ENCODE measurements around the gene METTL27.
A peak's percentile ranks its signal among the peaks of the same experiment; 100 is the strongest.
"Not testable (repeated sequence)": the region's sequence is repeated elsewhere in the genome, so short reads cannot be mapped to it uniquely, and the experiment has no call there.

METTL27 gene

GRCh38 chr7:73823873-73824592 is 18.3 kb downstream of the METTL27 start:
- Histone ChIP-seq H3K36me3 (ENCODE audit: control insufficient read depth, insufficient read depth, low read length, severe bottlenecking) (no peaks in the 10 kb centered on the region), H3K9ac (ENCODE audit: low read length) (no peak overlapping the region), H3K9me3 (ENCODE audit: control insufficient read depth, low read length) (no peaks in the 10 kb centered on the region), H3K27me3 (replicated peaks; ENCODE audit: control insufficient read depth, insufficient read depth, low read length) (no peaks in the 10 kb centered on the region), H3K4me1 (ENCODE audit: control insufficient read depth, insufficient read depth, low read length) (peaks cover 16% of the 10 kb centered on the region), H3K4me3 (ENCODE audit: low read length) (no peak overlapping the region)
- no peak for DNase-seq (ENCODE audit: low read depth)

DNA sequence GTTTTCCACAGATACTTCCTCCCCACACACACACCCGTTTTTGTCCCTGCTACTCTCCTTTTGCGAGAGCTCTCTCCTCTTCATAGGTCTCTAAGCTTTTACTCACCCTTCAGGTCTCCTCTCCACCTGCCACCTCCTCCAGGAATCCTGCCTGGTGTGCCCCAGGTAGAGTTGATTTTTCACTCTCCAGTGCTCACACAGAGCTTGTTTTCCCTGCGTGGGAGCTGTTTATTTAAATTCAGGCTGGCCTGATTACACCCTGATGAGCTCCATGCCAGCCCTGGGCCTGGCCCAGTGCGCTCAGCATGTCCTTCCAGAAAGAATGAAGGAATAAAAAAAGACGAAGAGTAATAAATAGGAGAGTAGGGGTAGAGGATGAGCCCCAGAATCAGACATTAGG is 19.1 kb downstream of the METTL27 start:
- no peaks in the 10 kb centered on the region for H3K9me3 ChIP-seq (ENCODE audit: control insufficient read depth, low read length)
- H3K9ac ChIP-seq (ENCODE audit: low read length), result peak overlapping the region; percentile 70
- peak overlapping the region; percentile 56 for H3K4me3 ChIP-seq (ENCODE audit: low read length)
- H3K27me3 ChIP-seq (replicated peaks; ENCODE audit: control insufficient read depth, insufficient read depth, low read length), result no peaks in the 10 kb centered on the region
- no peaks in the 10 kb centered on the region for H3K36me3 ChIP-seq (ENCODE audit: control insufficient read depth, insufficient read depth, low read length, severe bottlenecking)
- H3K4me1 ChIP-seq (ENCODE audit: control insufficient read depth, insufficient read depth, low read length), result peaks cover 15% of the 10 kb centered on the region
- no peak for DNase-seq (ENCODE audit: low read depth)

DNA sequence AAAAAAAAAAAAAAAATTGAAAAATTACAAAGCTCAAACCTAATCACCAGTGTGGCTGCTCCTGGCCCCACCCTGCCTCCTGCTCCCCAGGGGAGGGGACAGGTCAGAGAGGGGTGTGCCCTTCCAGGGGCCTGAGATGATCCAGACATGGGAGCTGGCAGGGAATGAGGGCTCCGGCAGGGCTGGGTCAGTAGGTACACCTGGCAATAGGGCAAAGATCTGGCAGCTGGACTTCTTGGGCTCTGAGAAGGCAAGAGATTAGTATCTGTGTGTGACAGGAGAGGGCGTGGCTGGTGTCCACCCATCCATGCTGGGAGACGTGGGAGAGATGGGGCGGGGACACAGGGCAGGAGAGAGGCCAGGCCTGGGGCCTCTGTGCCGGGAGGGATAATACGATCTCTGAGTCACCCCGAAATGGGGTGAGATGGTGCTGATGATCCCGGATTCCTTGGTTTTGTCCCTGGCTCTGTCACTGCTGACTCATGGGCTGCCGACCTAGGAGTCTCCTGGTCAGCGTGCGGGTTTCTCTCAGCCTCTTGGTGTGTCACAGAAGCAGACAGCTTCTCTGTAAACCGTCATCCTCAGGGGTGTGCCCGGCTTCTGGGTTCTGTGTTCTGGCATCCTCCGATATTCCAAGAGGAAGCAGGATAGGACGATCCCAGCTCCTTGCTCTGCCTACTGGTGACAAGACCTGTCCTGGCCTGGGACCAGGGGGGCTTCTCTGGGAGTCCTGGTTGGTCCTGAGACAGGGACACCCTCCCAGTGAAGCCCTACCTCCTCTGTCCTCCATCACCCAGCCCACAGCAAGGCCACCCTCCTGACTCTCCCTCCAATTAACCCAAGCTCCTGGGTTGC is 19.8 kb downstream of the METTL27 start:
- Histone ChIP-seq H3K27me3 (replicated peaks; ENCODE audit: control insufficient read depth, insufficient read depth, low read length) (no peaks in the 10 kb centered on the region), H3K36me3 (ENCODE audit: control insufficient read depth, insufficient read depth, low read length, severe bottlenecking) (no peaks in the 10 kb centered on the region), H3K9me3 (ENCODE audit: control insufficient read depth, low read length) (no peaks in the 10 kb centered on the region), H3K9ac (ENCODE audit: low read length) (peak overlapping the region; percentile 70), H3K4me1 (ENCODE audit: control insufficient read depth, insufficient read depth, low read length) (peaks cover 12% of the 10 kb centered on the region), H3K4me3 (ENCODE audit: low read length) (peak overlapping the region; percentile 56)
- DNase-seq (ENCODE audit: low read depth), result peak; percentile 90

GRCh38 chr7:73821597-73822285 is 20.6 kb downstream of the METTL27 start:
- H3K4me1 ChIP-seq (ENCODE audit: control insufficient read depth, insufficient read depth, low read length), result peaks cover 12% of the 10 kb centered on the region
- not testable (repeated sequence) for H3K36me3 ChIP-seq (ENCODE audit: control insufficient read depth, insufficient read depth, low read length, severe bottlenecking); DNase-seq (ENCODE audit: low read depth); H3K4me3 ChIP-seq (ENCODE audit: low read length); H3K9me3 ChIP-seq (ENCODE audit: control insufficient read depth, low read length); H3K27me3 ChIP-seq (replicated peaks; ENCODE audit: control insufficient read depth, insufficient read depth, low read length); H3K9ac ChIP-seq (ENCODE audit: low read length)

GRCh38 chr7:73820013-73820412 is 22.3 kb downstream of the METTL27 start:
- Histone ChIP-seq H3K4me3 (ENCODE audit: low read length) (no peak overlapping the region), H3K9ac (ENCODE audit: low read length) (no peak overlapping the region), H3K4me1 (ENCODE audit: control insufficient read depth, insufficient read depth, low read length) (peaks cover 12% of the 10 kb centered on the region), H3K36me3 (ENCODE audit: control insufficient read depth, insufficient read depth, low read length, severe bottlenecking) (no peaks in the 10 kb centered on the region), H3K27me3 (replicated peaks; ENCODE audit: control insufficient read depth, insufficient read depth, low read length) (no peaks in the 10 kb centered on the region), H3K9me3 (ENCODE audit: control insufficient read depth, low read length) (no peaks in the 10 kb centered on the region)
- DNase-seq (ENCODE audit: low read depth), result no peak

DNA sequence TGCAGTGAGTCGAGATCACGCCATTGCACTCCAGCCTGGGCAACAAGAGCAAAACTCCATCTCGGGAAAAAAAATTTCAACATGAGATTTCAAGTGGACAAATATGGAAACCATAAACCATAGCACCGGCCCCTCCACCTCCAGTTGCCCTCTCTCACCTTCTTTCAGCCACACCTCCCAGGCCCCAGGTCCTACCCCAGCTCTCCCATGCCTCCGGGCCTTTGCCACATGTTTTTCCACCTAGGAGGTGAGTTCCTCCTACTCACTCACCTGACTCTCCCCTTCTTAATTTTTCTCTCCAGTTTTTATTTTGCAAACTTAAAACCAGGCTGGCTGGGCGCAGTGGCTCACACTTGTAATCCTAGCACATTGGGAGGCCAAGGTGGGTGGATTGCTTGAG is 25.2 kb downstream of the METTL27 start:
- DNase-seq (ENCODE audit: low read depth), result no peak
- H3K36me3 ChIP-seq (ENCODE audit: control insufficient read depth, insufficient read depth, low read length, severe bottlenecking), result no peaks in the 10 kb centered on the region
- H3K9me3 ChIP-seq (ENCODE audit: control insufficient read depth, low read length), result no peaks in the 10 kb centered on the region
- no peaks in the 10 kb centered on the region for H3K27me3 ChIP-seq (replicated peaks; ENCODE audit: control insufficient read depth, insufficient read depth, low read length)
- H3K9ac ChIP-seq (ENCODE audit: low read length), result no peak overlapping the region
- peaks cover under 1% of the 10 kb centered on the region for H3K4me1 ChIP-seq (ENCODE audit: control insufficient read depth, insufficient read depth, low read length)
- no peak overlapping the region for H3K4me3 ChIP-seq (ENCODE audit: low read length)

DNA sequence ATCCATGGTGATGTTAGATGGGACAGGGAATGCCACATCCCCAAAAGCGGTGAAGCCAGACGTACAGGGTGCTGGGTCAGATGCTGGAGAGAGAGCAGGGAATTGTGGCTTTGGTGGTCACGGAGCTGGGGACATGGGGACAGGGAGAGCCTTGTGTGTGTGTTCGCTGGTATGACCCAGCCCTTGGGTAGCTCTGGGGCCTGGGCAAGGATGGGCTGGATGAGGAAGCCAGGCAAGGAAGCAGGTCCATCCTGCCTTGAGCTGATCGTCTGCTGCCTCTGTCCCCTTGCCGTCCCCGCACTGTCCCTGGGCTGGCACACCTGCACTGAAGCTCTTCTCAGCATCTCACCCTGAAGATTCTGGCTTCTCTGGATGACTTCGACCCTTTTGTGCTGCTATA is 26.9 kb downstream of the METTL27 start:
- no peaks in the 10 kb centered on the region for H3K27me3 ChIP-seq (replicated peaks; ENCODE audit: control insufficient read depth, insufficient read depth, low read length)
- H3K9me3 ChIP-seq (ENCODE audit: control insufficient read depth, low read length), result no peaks in the 10 kb centered on the region
- H3K4me3 ChIP-seq (ENCODE audit: low read length), result no peak overlapping the region
- DNase-seq (ENCODE audit: low read depth), result no peak
- no peak overlapping the region for H3K9ac ChIP-seq (ENCODE audit: low read length)
- no peaks in the 10 kb centered on the region for H3K4me1 ChIP-seq (ENCODE audit: control insufficient read depth, insufficient read depth, low read length)
- H3K36me3 ChIP-seq (ENCODE audit: control insufficient read depth, insufficient read depth, low read length, severe bottlenecking), result no peaks in the 10 kb centered on the region

DNA sequence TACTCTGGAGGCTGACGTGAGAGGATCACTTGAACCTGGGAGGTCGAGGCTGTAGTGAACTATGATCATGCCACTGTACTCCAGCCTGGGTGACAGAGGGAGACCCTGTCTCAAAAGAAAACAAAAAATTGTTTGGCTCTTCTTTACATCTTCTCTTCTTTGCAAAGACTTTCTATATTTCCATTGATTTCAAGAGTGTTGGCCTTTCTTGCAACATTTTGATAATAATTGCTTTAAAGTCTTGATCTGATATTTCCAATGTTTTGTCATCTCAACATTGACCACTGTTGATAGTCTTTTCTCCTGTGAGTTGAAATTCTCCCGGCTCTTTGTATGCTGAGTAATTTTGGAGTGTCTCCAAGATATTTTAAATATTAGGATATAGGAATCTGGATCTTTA is 29.3 kb downstream of the METTL27 start:
- H3K36me3 ChIP-seq (ENCODE audit: control insufficient read depth, insufficient read depth, low read length, severe bottlenecking), result no peaks in the 10 kb centered on the region
- H3K4me3 ChIP-seq (ENCODE audit: low read length), result no peak overlapping the region
- H3K9ac ChIP-seq (ENCODE audit: low read length), result no peak overlapping the region
- DNase-seq (ENCODE audit: low read depth), result no peak
- H3K4me1 ChIP-seq (ENCODE audit: control insufficient read depth, insufficient read depth, low read length), result no peaks in the 10 kb centered on the region
- no peaks in the 10 kb centered on the region for H3K27me3 ChIP-seq (replicated peaks; ENCODE audit: control insufficient read depth, insufficient read depth, low read length)
- H3K9me3 ChIP-seq (ENCODE audit: control insufficient read depth, low read length), result no peaks in the 10 kb centered on the region

DNA sequence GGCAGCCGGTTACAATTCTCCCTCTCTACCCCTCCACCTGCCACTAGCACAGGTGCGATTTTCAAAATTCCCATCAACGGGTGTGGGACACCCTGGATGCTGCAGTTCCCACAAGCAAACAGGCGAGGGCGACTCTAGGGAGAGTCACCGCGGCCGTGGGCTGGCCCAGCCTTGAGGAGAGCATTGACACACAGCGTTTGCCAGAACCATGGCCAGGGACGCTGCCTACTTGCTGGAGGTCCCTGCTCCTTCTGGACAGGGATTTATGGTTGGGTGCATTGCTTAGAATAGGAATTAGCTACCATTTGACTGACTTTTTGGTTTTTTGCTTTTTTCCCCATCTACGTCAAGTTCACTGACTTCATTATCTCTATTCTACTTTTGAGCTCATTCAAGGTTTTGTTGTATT is 30.6 kb downstream of the METTL27 start:
- Histone ChIP-seq H3K36me3 (ENCODE audit: control insufficient read depth, insufficient read depth, low read length, severe bottlenecking) (no peaks in the 10 kb centered on the region), H3K9ac (ENCODE audit: low read length) (no peak overlapping the region), H3K27me3 (replicated peaks; ENCODE audit: control insufficient read depth, insufficient read depth, low read length) (no peaks in the 10 kb centered on the region), H3K4me1 (ENCODE audit: control insufficient read depth, insufficient read depth, low read length) (no peaks in the 10 kb centered on the region), H3K4me3 (ENCODE audit: low read length) (no peak overlapping the region), H3K9me3 (ENCODE audit: control insufficient read depth, low read length) (no peaks in the 10 kb centered on the region)
- peak; percentile 79 for DNase-seq (ENCODE audit: low read depth)

GRCh38 chr7:73810998-73811360 is 31.3 kb downstream of the METTL27 start:
- DNase-seq (ENCODE audit: low read depth), result no peak
- no peak overlapping the region for H3K4me3 ChIP-seq (ENCODE audit: low read length)
- no peaks in the 10 kb centered on the region for H3K9me3 ChIP-seq (ENCODE audit: control insufficient read depth, low read length)
- H3K9ac ChIP-seq (ENCODE audit: low read length), result no peak overlapping the region
- H3K36me3 ChIP-seq (ENCODE audit: control insufficient read depth, insufficient read depth, low read length, severe bottlenecking), result no peaks in the 10 kb centered on the region
- H3K4me1 ChIP-seq (ENCODE audit: control insufficient read depth, insufficient read depth, low read length), result no peaks in the 10 kb centered on the region
- no peaks in the 10 kb centered on the region for H3K27me3 ChIP-seq (replicated peaks; ENCODE audit: control insufficient read depth, insufficient read depth, low read length)

DNA sequence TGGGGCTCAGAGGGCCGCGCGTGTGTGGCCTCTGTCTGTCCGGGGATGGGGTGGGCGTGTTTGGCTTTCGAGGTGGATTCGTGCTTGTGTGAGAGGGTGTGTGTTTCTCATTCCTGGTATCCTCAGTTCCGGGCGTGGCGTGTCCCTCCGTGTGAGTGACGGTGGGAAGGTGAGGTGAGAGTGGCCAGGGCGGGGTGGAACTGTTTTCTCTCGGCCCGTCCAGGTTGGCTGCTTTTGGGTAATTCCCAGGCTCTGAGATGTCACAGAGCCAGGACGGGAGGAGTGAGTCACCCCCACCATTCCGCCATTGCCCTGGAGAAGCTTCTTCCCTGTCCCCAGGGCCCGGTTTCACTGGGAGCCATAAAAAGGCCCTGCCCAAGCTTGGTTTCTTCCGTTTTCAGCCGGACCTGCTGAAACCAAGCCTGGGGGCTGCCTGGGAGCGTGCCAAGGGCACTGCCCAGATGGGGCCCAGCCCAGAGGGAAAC is 32.8 kb downstream of the METTL27 start:
- Histone ChIP-seq H3K27me3 (replicated peaks; ENCODE audit: control insufficient read depth, insufficient read depth, low read length) (no peaks in the 10 kb centered on the region), H3K4me3 (ENCODE audit: low read length) (no peak overlapping the region), H3K9ac (ENCODE audit: low read length) (no peak overlapping the region), H3K9me3 (ENCODE audit: control insufficient read depth, low read length) (no peaks in the 10 kb centered on the region), H3K4me1 (ENCODE audit: control insufficient read depth, insufficient read depth, low read length) (no peaks in the 10 kb centered on the region), H3K36me3 (ENCODE audit: control insufficient read depth, insufficient read depth, low read length, severe bottlenecking) (no peaks in the 10 kb centered on the region)
- no peak for DNase-seq (ENCODE audit: low read depth)
